H1 (cell line): ENCODE data around the gene UBTD2. TPM values are rescaled to one million over a fixed set of nuclear protein-coding genes. Genes with fewer than 3 reads are reported as not detected.

Source experiments
- CHD2 ChIP-seq: IDR thresholded peaks from 2 replicates; pipeline ENCODE4 v1.6.1; 2012; ENCODE audit warnings: low read length, improper control_type of control experiment
- HDAC6 ChIP-seq: IDR thresholded peaks from one replicate; pipeline ENCODE4 v1.7.1; 2012; ENCODE audit warnings: low read depth, mild to moderate bottlenecking, inconsistent platforms, low read length, moderate library complexity
- SAP30 ChIP-seq: fragments of 300-600 bp; sonication (generic); IDR thresholded peaks from 2 replicates; pipeline ENCODE4 v1.7.1; 2012; ENCODE audit warnings: low read length, moderate library complexity, mild to moderate bottlenecking, inconsistent platforms; ENCODE audit not compliant: insufficient read depth, insufficient replicate concordance
- polyA plus RNA-seq, 7 experiments: library from polyadenylated mRNA; depleted of rRNA in 3 of 7; stranded (reverse) in 5 of 7; unstranded in 2 of 7; fragments of >200 nt in 5 of 7; fragments of 200-250 nt in 2 of 7; gene quantifications; 1 replicate in 5 of 7; 2 replicates in 1 of 7; 4 replicates in 1 of 7; pipeline versions ENCODE4 v1.2.1 to v1.2.3, GENCODE V29; 2011 to 2013; ENCODE audit warnings: missing spikeins in 2 of 7, mixed read lengths in 2 of 7
- total RNA-seq: library from RNA; stranded (reverse); fragmentation: NEBNext Ultra II Directional; extraction: Animal tissue kit (Norgen Biotek cat#: 25700); gene quantifications from 2 replicates; pipeline ENCODE4 v1.2.1, GENCODE V29; 2021
- TF ChIP-seq, protein P1 (sequence below): fragments of 300-600 bp; sonication (generic); IDR thresholded peaks from 2 replicates; pipeline ENCODE4 v1.7.1; 2012; ENCODE audit warnings: low read length, moderate library complexity, mild to moderate bottlenecking, inconsistent platforms; ENCODE audit not compliant: insufficient replicate concordance

The UBTD2 gene
- total and polyA plus RNA-seq, 2 of the 8 experiments (the other 6 are each of a cell fraction or from before 2014, with no cell fraction given), result 14.5 to 39.2 TPM

DNA sequence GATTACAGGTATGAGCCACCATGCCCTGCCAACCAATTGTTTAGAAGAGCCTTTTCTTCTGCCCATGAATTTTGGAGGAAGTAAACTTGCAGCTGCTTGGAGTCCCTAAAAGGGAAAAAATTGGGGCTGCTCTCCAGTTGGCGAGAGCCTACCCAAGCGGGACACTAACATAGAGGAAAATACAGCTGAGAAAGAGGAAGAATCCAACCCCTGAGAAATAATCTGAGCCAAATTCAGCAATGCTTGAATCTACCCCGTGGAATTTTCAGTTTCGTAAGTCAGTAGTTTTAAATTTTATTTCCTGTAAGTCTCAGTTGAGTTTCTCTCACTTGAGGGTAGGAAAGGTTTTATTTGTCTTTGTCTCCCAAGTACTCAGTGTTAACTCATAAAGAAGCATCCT is 30.4 kb upstream of the UBTD2 start (continued):
- TF ChIP-seq, protein P1, sequence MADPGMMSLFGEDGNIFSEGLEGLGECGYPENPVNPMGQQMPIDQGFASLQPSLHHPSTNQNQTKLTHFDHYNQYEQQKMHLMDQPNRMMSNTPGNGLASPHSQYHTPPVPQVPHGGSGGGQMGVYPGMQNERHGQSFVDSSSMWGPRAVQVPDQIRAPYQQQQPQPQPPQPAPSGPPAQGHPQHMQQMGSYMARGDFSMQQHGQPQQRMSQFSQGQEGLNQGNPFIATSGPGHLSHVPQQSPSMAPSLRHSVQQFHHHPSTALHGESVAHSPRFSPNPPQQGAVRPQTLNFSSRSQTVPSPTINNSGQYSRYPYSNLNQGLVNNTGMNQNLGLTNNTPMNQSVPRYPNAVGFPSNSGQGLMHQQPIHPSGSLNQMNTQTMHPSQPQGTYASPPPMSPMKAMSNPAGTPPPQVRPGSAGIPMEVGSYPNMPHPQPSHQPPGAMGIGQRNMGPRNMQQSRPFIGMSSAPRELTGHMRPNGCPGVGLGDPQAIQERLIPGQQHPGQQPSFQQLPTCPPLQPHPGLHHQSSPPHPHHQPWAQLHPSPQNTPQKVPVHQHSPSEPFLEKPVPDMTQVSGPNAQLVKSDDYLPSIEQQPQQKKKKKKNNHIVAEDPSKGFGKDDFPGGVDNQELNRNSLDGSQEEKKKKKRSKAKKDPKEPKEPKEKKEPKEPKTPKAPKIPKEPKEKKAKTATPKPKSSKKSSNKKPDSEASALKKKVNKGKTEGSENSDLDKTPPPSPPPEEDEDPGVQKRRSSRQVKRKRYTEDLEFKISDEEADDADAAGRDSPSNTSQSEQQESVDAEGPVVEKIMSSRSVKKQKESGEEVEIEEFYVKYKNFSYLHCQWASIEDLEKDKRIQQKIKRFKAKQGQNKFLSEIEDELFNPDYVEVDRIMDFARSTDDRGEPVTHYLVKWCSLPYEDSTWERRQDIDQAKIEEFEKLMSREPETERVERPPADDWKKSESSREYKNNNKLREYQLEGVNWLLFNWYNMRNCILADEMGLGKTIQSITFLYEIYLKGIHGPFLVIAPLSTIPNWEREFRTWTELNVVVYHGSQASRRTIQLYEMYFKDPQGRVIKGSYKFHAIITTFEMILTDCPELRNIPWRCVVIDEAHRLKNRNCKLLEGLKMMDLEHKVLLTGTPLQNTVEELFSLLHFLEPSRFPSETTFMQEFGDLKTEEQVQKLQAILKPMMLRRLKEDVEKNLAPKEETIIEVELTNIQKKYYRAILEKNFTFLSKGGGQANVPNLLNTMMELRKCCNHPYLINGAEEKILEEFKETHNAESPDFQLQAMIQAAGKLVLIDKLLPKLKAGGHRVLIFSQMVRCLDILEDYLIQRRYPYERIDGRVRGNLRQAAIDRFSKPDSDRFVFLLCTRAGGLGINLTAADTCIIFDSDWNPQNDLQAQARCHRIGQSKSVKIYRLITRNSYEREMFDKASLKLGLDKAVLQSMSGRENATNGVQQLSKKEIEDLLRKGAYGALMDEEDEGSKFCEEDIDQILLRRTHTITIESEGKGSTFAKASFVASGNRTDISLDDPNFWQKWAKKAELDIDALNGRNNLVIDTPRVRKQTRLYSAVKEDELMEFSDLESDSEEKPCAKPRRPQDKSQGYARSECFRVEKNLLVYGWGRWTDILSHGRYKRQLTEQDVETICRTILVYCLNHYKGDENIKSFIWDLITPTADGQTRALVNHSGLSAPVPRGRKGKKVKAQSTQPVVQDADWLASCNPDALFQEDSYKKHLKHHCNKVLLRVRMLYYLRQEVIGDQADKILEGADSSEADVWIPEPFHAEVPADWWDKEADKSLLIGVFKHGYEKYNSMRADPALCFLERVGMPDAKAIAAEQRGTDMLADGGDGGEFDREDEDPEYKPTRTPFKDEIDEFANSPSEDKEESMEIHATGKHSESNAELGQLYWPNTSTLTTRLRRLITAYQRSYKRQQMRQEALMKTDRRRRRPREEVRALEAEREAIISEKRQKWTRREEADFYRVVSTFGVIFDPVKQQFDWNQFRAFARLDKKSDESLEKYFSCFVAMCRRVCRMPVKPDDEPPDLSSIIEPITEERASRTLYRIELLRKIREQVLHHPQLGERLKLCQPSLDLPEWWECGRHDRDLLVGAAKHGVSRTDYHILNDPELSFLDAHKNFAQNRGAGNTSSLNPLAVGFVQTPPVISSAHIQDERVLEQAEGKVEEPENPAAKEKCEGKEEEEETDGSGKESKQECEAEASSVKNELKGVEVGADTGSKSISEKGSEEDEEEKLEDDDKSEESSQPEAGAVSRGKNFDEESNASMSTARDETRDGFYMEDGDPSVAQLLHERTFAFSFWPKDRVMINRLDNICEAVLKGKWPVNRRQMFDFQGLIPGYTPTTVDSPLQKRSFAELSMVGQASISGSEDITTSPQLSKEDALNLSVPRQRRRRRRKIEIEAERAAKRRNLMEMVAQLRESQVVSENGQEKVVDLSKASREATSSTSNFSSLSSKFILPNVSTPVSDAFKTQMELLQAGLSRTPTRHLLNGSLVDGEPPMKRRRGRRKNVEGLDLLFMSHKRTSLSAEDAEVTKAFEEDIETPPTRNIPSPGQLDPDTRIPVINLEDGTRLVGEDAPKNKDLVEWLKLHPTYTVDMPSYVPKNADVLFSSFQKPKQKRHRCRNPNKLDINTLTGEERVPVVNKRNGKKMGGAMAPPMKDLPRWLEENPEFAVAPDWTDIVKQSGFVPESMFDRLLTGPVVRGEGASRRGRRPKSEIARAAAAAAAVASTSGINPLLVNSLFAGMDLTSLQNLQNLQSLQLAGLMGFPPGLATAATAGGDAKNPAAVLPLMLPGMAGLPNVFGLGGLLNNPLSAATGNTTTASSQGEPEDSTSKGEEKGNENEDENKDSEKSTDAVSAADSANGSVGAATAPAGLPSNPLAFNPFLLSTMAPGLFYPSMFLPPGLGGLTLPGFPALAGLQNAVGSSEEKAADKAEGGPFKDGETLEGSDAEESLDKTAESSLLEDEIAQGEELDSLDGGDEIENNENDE, result no peak
- no peak for TF ChIP-seq CHD2
- no peak for TF ChIP-seq HDAC6
- no peak for TF ChIP-seq SAP30
